ENCODE data around the gene GGACT.

DNA sequence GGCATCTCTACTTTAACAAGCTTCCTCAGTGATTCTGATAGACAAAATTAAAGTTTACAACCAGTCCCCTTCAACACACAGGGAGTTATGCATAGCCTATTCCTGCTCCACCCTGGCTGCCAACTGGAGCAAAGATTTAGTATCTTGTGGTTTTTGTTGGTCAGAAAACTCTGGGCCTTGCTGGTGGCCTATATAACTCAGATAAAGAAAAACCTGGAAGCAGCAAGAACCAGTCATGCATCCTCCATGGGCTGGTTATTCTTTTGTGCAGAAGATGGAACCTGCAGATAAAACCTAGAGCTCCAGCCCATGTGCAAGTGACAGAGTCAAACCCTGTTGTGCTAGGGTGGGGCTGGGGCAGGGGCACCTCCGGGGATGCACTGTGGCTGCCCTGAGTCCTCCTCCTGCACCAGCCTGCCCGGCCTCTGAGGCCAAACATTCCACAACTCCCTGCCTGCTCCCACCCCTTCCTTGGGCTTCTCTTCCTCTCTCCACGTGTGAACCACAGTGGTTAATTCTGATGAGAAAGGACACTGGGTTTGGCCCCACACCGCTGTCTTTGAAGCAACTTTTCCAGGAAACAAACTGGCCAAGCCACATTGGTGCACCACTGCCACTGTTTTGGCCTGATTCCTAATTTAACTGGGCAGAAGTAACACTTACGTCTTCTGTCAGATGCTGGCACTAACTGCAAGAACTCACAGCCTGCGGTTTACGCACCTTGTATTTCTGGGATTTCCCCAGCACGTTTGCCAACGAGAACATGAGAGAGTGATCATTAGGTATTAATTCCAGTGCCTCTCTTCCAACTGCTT is 23.3 kb upstream of the GGACT start:
- no peak for TF ChIP-seq GATA2 (IDR thresholded peaks at IDR 0.05; ENCODE audit: low read depth, low read length)
- no peak for TF ChIP-seq GATA3 (IDR thresholded peaks at IDR 0.05; ENCODE audit: low read depth, low read length)
